ENCODE measurements around the gene AKR7A2. TPM values are rescaled to one million over a fixed set of nuclear protein-coding genes. Genes with fewer than 3 reads are reported as not detected.

The AKR7A2 gene
- total RNA-seq, 3 donors from 2014 or later: 57.9 to 85.2 (median 72.1) TPM

DNA sequence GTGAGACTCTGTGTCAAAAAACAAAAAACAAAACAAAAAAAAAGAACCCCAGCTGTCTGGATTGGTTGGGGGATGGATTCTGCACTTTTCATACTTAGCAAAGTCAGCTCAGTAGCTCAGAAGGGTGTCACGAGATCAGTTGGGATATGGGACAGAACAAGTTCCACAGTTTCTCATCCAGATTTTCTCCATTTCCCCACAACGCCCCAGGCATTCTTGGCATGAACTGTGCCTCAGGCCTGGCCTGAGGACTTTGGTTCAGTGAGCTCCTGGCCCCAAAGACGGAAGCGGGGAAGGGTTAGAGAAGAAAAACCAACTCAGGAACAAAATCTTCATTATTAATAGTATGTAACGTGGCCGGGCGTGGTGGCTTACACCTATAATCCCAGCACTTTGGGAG, 1.9 kb downstream of the AKR7A2 start:
- intact Hi-C loops (cut with DNase I, micrococcal nuclease): no loop called here
- DNase-seq: no peak

DNA sequence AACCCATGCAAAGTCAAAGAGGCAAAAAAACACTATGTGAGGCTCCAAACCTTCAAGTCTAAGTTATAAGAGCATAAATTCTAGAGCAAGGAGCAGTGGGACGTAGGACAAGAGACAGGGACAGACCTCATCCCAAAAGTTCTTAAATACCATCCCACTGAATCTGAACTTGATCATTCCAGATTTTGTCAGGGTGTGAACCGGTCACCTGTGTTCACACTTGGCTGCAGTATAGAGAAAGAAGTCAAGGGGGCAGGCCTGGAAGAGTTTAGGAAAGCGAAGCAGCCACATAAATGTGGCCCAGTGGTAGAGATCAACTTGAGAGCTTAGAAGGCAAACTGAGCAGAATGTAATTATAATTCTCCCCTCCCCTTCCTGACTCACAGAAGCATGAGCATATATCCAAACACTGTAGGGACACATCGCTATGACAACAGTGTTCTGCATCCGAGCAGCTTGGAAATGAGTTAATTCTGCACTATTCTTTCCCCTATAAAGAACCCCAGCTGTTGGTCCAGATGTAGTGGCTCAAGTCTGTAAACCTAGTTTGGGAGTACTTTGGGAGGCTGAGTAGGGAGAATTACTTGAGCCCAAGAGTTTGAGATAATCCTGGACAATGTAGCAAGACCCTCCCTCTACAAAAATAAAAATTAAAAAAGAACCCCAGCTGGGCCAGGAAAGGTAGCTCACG, 2.7 kb downstream of the AKR7A2 start:
- peaks cover 3% of the 10 kb centered on the region for H3K36me3 ChIP-seq (ENCODE audit: low read depth)
- no peak for ATAC-seq
- TF ChIP-seq CTCF (IDR thresholded peaks at IDR 0.05): no peak
- H3K4me1 ChIP-seq (ENCODE audit: low read depth): peaks cover 38% of the 10 kb centered on the region
- no peaks in the 10 kb centered on the region for H3K9me3 ChIP-seq
- H3K4me3 ChIP-seq: no peak overlapping the region
- intact Hi-C loops (cut with DNase I, micrococcal nuclease): no loop called here
- no peak for DNase-seq

More for the DNA sequence above, 1.9 kb downstream of the AKR7A2 start:
- peaks cover 3% of the 10 kb centered on the region for H3K36me3 ChIP-seq (ENCODE audit: low read depth)
- no peak overlapping the region for H3K4me3 ChIP-seq
- H3K4me1 ChIP-seq (ENCODE audit: low read depth): peaks cover 38% of the 10 kb centered on the region
- TF ChIP-seq CTCF (IDR thresholded peaks at IDR 0.05): no peak
- H3K9me3 ChIP-seq: no peaks in the 10 kb centered on the region
- no peak for ATAC-seq

DNA sequence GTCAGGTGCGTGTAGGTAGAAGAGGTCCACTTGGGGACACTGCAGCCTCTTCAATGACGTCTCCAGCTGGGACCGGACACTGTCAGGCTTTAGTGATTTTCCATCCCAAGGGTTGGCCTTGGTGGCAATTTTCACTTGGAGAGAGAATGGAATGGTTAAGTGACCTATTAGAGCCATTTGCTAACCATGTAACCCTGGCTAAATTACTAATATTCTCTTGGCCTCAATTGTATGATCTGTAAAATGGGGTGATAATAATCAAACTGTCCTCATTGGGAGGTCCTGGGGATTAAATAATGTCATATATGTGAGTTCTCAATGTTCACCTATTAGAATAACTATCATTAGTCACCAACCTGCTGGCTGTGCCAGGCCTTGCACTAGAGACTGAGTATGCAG, 3.4 kb downstream of the AKR7A2 start:
- Histone ChIP-seq H3K36me3 (ENCODE audit: low read depth) (peaks cover 3% of the 10 kb centered on the region), H3K4me1 (ENCODE audit: low read depth) (peaks cover 37% of the 10 kb centered on the region), H3K9me3 (no peaks in the 10 kb centered on the region), H3K4me3 (no peak overlapping the region)
- TF ChIP-seq CTCF (IDR thresholded peaks at IDR 0.05): no peak
- ATAC-seq: no peak
- intact Hi-C loops (cut with DNase I, micrococcal nuclease): no loop called here
- no peak for DNase-seq

GRCh38 chr1:19307794-19308508, 4.0 kb downstream of the AKR7A2 start:
- Histone ChIP-seq H3K4me3 (no peak overlapping the region), H3K36me3 (ENCODE audit: low read depth) (peaks cover 3% of the 10 kb centered on the region), H3K4me1 (ENCODE audit: low read depth) (peaks cover 33% of the 10 kb centered on the region), H3K9me3 (no peaks in the 10 kb centered on the region)
- intact Hi-C loops (cut with DNase I, micrococcal nuclease): no loop called here
- DNase-seq (peak; percentile 85 to 87 (median 85)), ATAC-seq (peak; percentile 65)
- TF ChIP-seq CTCF (IDR thresholded peaks at IDR 0.05): no peak

DNA sequence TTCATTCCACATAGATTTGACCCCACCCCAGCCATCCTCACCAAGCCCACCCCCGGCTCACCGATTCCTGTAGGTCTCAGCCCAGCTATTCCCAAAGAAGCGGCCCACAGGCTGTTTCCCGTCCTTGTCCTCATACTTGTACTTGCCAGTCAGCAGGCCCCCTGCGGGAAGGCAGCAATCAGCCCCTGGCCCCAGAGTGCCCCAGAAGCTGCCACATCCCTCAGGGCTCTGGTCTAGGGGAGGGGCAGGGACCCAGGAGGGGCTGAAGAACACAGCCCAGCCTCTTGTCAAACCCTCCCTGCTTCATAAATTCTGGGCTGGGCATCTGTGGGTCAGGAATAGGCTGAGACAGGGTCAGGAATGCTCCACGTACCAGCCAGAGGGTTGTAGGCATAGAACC, 5.0 kb downstream of the AKR7A2 start:
- intact Hi-C loops (cut with DNase I, micrococcal nuclease): no loop called here
- H3K36me3 ChIP-seq (ENCODE audit: low read depth): peaks cover 4% of the 10 kb centered on the region
- peaks cover 28% of the 10 kb centered on the region for H3K4me1 ChIP-seq (ENCODE audit: low read depth)
- H3K9me3 ChIP-seq: no peaks in the 10 kb centered on the region
- DNase-seq (no peak), ATAC-seq (no peak)
- H3K4me3 ChIP-seq: no peak overlapping the region
- TF ChIP-seq CTCF (IDR thresholded peaks at IDR 0.05): no peak

Measured in mucosa of descending colon (tissue), 3 donors.